ENCODE data around the gene MRPL58. TPM values are rescaled to one million over a fixed set of nuclear protein-coding genes. Genes with fewer than 3 reads are reported as not detected.
A peak's percentile ranks its signal among the peaks of the same experiment; 100 is the strongest.
"Not testable (repeated sequence)": the region's sequence is repeated elsewhere in the genome, so short reads cannot be mapped to it uniquely, and the experiment has no call there.

MRPL58 gene
- total RNA-seq, 1 donor from 2014 or later, result 12.6 TPM

DNA sequence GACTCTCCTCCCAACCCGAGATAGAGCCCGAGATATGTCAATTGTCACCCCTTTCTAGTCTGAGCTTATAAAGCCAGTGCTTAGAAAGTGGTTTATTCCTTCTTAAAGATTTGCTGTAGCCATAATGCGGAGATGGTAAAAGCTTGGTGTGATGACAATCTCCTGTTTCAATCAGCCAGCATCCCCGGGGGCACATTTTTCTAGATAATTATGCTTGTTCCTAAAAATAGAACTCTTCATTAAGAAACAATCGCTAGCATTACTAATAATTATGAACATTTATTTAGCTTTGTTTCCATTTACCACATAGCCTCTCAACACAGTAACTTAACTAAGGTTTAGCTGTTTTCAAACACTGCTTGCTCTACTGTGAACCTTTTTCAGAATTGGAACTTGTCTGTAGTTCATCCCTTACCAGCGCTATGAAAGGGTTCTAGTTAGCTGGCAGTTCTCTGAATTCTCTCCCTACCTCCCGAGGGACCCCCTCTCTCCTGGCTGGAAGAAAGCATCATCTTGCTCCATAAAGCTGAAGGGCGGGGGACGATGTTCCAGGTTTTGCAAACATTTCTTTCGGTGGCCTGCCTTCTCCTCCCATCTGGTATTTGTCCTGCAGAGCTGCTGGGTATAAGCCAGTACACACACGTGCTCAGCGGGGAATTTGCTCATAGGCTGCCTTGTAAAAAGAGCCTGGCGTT, 922 bp upstream of the MRPL58 start:
- FAIRE-seq, result no peak

DNA sequence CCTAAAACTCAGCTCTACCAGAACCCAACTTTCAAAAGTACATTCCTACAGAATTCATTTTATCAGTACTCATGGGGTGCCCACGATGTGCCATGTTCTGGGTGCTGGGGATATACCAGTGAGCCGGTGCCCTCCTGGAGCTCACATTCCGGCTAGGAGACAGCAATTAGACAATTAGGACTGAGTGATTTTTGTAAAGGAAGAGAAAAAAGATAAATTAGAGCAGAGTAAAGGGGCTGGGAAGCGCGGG, 449 bp upstream of the MRPL58 start:
- no peak for FAIRE-seq

More for the DNA sequence above, 922 bp upstream of the MRPL58 start:
- DNase-seq (ENCODE audit: low spot score in 2 of 2), result peak in 1 of 2 donors; percentile 63

DNA sequence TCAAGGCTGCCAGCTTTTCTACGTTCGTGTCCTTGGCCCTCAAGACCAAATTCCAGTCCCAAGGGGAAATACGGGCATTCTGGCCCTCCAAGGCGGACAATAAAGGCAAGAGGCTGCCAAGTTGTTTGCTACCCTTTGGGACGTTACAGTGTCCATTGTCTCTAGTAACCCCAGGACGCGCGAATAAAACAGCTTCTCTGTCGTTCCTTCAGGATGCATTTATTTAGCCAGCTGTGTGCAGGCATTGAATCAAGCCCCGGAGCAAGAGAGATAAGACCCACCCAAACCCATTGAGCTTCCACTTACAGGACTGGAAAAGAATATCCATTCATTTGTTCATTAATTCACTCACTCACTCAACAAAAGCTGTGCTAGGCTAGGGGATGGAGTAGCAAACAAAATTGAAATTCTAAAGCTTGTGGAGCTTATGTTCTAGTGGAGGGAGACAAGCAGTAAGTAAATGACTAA, 656 bp downstream of the MRPL58 start:
- FAIRE-seq (no peak), DNase-seq (ENCODE audit: low spot score in 2 of 2) (no peak)

More for the DNA sequence above, 449 bp upstream of the MRPL58 start:
- DNase-seq (ENCODE audit: low spot score in 2 of 2), result no peak

DNA sequence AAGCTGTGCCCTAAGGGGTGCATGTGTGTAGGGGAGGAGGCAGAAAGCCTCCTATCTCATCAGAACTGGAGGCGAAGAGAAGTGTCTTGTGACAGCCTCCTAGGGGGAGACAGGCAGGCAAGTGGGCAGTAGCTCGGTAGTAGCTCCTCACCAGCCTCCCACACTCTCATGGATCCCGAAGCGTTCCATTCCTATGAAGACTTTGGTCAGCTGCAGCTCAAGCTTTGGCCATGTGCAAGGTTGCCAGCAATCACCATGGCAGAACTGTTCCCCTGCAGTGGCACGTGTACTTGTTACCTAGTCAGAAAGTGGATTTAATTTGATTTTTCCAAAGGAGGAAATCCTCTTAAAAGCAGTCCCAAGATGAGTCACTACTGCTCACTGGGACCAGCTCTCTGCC, 6.7 kb downstream of the MRPL58 start:
- FAIRE-seq (no peak), DNase-seq (ENCODE audit: low spot score in 2 of 2) (no peak)

DNA sequence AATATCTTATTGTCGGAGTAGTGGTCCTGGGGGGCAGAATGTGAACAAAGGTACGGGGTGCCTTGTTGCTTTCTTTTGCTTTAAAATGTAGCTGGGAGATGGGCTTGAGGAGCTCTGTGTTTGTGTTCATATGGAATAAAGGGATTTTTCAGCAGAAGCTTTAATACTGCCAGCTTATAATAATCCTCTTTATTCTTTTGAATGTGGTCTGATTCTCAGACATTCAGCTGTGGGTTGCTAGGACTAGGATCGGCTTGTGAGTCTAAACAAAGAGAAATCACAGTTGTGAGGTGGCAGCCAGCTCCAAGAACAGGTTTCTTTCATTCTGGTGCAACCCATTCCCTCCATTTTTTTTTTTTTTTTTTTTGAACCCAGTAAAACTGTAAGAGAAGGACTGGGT, 7.2 kb downstream of the MRPL58 start:
- DNase-seq (ENCODE audit: low spot score in 2 of 2) (no peak), FAIRE-seq (no peak)

DNA sequence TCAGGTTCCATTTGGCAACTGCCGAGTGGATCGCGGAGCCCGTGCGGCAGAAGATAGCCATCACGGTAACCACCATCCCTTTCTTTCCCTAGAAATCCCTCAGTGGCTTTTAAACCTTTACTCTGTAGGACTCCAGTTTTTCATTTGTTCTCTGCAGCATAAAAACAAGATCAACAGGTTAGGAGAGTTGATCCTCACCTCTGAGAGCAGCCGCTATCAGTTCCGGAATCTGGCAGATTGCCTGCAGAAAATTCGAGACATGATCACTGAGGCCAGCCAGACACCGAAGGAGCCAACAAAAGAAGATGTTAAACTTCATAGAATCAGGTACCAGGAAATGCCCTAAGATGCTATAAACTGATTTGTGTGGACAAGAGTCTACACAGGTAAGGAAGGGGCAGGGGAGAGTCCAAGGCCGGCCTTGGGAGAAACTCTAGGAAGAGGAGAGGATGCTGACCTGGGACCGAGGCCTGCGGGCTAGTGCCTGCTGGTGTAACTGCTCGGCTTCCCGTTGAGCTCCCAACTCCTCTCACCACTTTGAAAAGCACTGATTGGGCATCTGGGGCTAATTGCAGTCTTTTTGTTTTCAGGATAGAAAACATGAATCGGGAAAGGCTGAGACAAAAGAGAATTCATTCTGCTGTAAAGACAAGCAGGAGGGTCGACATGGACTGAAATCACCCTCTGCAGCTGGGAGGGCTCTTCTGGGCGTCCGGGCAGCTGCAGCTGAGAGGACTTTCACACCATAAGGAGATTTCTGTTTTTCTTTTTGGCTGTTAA, 8.1 kb downstream of the MRPL58 start:
- no peak for DNase-seq (ENCODE audit: low spot score in 2 of 2)
- no peak for FAIRE-seq

DNA sequence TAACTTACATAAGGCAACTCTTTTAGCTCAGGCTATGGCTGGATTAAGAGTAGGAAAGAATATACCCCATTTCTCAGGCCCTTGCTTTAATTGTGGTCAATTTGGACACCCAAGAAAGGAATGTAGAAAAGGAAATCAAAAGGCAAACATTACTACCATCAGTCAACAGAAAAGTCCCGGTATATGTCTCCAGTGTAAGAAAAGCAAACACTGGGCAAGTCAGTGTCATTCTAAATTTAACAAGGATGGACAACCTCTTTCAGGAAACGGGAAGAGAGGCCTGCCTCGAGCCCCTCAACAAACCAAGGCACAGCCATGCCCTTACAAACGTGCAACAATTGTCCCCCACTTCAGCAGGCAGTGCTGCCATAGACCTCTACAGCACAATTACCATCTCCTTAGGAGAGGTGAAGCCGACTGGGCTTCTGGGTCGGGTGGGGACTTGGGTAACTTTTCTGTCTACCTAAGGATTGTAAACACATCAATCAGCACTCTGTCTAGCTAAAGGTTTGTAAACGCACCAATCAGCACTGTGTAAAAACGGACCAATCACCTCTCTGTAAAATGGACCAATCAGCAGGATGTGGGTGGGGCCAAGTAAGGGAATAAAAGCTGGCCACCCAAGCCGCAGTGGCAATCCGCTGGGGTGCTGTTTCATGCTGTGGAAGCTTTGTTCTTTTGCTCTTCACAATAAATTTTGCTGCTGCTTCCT, 12.4 kb downstream of the MRPL58 start:
- DNase-seq (ENCODE audit: low spot score in 2 of 2), result no peak
- no peak for FAIRE-seq

DNA sequence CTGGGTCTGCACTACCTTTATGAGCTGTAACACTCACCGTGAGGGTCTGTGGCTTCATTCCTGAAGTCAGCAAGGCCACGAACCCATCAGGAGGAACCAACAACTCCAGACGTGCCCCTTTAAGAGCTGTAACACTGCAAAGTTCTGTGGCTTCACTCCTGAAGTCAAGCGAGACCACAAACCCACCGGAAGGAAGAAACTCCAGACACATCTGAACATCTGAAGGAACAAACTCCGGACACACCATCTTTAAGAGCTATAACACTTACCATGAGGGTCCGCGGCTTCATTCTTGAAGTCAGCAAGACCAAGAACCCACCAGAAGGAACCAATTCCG, 12.9 kb downstream of the MRPL58 start:
- not testable (repeated sequence) for DNase-seq (ENCODE audit: low spot score in 2 of 2); FAIRE-seq

DNA sequence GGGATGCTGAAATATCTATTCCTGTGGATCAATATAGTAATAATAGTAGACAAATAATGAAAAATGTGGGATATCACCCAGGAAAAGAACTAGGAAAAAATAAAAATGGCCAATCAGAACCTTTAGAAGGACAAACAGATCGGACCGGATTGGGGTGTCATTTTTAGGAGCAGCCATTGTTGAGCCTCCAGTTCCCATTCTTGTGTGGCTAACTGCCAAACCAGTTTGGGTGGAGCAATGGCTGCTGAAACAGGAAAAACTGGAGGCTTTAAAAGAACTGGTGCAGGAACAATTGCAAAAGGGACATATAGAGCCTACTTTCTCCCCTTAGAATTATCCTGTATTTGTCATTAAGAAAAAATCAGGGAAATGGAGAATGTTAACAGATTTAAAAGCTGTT, 14.2 kb downstream of the MRPL58 start:
- not testable (repeated sequence) for DNase-seq (ENCODE audit: low spot score in 2 of 2); FAIRE-seq

DNA sequence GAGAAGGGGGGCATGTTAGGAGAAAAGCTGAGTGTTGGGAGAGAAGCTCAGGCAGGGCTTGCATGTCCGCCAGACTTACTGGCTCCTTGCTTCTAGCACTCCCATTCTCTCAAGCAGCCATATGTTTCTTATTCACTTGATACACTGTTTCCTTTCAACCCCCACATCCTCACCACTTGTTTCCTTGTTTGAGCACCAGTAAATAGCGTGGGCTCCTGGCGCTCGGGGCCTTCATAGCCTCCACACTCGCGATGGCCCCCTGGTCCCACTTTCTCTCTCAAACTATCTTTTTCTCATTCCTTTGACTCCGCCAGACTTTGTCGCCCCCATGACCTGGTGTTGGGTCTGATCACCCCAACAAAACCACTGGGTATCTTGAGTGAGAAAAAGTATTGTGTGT, 17.7 kb downstream of the MRPL58 start:
- FAIRE-seq (no peak), DNase-seq (ENCODE audit: low spot score in 2 of 2) (no peak)

DNA sequence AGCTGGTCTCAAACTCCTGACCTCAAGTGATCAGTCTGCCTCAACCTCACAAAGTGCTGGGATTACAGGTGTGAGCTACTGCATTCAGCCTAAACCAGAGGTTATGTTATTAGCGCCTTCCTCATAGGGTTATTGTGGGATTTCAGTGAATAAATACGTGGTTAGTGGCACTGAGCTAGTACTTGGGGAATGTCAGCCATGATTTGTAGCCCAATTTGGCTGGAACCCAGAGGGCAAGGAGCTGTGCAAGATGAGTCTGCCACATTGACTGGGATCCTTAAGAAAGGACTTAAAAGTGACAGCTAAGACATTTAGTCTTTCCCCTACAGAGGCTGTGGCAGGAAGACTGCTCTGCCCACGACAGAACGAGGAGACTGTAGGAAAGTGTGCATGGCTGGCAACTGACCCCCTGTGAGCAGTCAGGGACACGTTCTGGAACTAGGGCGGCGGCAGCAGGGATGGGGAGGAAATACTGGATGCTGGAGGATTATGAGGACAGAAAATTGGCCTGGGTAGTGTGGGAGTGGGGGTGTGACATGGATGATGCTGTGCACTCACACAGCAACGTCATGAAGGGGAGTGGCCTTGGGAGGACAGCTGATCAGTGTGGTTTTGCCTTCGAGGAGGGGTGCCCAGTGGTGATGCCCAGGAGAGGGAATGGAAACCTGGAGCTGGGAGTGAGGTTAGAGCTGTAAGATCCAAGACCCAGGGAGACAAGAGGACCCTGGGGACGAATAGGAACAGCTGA, 19.7 kb downstream of the MRPL58 start:
- DNase-seq (ENCODE audit: low spot score in 2 of 2), result peak; percentile 69 to 91
- FAIRE-seq, result no peak

DNA sequence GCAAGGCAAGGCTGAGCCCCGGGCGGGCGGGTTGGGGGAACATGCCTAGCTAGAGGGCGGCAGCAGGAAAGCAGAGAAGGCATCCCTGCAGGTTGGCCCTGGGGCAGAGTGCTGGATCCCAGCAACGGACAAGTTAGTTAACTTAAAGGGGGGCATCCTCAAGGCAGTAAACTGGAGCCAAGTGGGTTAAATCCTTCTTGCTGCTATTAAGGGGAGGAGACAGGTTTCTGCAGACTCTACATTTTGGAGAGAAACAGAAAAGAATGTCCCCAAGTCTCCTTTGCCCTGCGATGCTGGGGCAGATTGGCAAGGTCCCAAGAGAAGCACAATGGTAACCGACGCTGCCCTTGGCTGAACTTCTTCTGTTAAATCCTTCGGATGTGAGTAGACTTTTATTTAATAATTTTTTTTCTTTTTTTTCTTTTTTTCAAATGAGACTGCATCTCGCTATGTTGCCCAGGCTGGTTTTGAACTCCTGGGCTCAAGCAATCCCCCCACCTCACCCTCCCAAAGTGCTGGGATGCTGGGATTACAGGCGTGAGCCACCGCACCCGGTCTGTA, 20.3 kb downstream of the MRPL58 start:
- no peak for DNase-seq (ENCODE audit: low spot score in 2 of 2)
- no peak for FAIRE-seq

DNA sequence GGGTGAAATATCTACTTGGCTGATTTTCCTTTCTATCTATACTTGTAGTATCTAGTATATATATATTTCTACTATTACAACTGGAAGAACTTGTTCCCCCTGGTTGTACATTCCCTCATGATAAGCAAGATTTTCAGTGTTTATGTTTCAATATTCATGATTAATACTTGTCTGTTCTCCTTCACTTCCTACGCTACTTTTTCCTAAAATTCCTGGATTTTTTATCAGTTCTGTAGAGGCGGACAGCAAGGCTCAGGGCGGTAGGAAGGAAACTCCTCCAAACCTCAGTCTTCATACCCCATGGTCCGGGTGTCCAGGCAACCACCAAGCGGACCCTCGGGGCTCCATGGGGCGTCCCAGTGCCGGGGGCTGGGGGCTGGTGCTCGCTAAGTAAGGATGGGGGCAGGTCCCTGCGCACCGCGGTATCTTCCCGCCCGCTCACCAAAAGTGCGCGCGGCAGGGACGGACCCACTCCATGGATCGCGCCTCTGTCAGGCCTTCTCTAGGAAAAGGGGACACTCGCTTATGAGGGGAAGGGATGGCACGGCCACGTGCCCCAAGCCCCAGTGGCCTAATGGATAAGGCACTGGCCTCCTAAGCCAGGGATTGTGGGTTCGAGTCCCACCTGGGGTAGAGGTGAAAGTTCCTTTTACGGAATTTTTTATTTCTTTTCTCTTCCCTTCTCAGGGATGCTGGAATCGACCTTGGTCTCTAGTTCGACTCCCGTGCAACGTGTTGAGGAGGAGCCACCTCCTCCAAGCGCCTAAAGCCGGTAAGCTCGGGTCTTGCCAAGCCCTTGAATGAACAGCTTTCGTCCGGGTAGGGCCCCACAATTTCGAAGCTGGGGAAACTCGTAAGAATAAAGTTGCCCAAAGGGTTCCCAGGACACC, 21.1 kb downstream of the MRPL58 start:
- FAIRE-seq, result no peak
- DNase-seq (ENCODE audit: low spot score in 2 of 2), result peak; percentile 66 to 78

DNA sequence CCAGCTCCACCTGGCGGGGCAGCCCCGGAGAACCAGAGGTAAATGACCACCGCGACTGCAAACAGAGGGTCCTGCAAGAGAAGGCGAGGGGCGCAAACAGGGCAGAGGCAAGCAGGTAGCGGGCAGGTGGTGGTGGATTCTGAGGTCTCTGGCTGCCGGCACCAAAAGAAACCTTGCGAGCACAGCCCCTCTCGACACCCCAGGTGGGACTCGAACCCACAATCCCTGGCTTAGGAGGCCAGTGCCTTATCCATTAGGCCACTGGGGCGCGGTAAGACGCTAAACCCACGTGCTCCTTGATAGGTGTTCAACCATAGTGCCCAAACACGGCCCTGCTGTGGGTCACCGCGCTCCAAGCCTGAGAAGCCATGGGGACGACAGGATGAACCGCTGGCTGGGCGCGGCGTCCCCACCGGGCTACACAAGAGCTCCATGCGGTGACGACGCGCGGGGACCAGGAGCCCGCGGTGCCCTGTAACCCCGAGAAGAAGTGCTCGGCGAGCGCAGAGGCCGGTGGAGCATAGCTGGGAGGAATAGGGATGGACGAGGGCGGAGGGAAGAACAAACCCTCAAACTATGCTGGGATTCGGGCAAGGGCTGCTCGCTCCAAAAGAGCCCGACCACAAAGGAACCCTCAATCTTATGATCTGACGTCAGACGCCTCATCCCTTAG, 21.9 kb downstream of the MRPL58 start:
- FAIRE-seq, result no peak

DNA sequence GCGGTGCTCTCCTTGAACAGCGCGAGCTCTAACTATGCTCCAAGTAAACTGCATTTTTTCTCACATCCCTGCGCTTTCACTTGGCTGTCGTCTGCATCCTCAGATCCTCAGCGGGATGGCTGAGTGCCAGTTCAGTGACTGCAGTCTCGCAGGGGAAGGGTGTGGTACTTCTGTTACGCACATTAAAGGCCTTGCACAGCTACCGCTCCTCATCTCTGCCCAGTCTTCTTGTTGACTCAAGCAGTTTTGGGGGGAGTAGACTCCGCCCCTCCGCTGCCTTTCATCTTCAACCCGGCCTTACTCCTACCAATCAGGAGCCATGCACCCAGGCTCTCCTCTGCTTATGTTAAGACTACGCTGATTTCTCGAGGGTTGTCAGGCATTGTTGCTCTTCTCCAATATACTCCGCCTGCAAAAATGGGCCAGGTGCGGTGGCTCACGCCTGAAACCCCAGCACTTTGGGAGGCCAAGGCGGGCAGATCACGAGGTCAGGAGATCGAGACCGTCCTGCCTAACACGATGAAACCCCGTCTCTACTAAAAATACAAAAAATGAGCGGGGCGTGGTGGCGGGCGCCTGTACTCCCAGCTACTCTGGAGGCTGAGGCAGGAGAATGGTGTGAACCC, 24.3 kb downstream of the MRPL58 start:
- FAIRE-seq (no peak), DNase-seq (ENCODE audit: low spot score in 2 of 2) (no peak)

More for the DNA sequence above, 21.9 kb downstream of the MRPL58 start:
- DNase-seq (ENCODE audit: low spot score in 2 of 2), result peak in 1 of 2 donors; percentile 58

DNA sequence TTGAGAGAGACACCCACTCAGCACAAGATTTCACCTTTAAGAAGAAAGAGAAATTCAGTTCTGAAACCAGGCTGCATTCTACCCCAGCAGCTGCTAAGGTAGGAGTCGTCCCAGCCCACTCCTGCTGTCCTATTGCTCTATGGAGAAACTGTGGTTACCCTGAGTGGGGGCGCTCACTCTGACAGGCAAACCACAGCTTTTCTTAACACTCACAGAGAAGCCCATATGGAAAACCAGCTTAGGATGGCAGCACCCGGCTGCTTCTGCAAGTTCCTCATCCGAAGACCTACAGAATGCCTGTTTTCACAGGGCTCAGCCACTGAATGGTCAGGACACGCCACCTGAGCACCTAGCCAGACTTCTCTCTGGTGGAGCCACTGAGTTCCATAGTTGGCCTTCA, 26.8 kb downstream of the MRPL58 start:
- FAIRE-seq (no peak), DNase-seq (ENCODE audit: low spot score in 2 of 2) (no peak)

DNA sequence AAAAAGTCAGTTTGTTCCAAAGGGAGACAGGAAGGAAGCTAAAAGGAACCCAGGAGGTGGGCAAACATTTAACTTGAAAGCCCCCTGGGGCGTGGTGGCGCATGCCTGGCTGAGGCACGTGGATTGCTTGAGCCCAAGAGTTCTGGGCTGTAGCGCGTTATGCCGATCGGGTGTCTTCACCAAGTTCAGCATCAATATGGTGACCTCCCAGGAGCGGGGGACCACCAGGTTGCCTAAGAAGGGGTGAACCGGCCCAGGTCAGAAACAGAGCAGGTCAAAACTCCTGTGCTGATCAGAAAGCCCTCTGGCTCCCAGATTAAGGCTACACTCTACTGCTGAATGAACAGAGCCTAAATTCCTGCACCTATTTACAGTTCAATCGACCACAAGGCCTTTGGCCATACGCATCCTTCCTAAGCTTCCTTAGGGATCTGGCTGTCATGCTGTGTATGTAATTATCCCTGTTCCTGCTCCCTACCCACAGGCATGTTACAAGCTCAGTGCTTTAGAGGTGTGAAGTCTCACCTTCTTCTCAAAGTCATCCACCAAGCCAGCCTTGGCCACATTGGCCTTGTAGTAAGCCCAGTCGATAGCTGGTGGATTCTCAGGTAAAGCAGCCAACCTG, 29.3 kb downstream of the MRPL58 start:
- FAIRE-seq, result no peak

DNA sequence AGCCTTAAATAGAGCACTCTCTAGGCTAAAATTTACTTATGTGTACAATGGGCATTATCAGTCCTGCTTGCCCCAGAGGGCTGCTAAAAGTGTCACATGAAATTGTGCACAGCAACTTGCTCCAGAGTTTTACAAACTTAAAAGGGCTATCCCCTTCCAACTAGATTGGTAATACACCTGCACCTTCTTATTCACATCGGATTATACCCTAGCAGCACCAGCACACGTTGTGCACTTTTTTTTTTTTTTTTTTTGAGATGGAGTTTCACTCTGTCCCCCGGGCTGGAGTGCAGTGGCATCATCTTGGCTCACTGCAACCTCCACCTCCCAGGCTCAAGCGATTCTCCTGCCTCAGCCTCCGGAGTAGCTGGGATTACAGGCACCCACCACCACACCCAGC, 31.3 kb downstream of the MRPL58 start:
- FAIRE-seq; DNase-seq (ENCODE audit: low spot score in 2 of 2): not testable (repeated sequence)

More for the DNA sequence above, 29.3 kb downstream of the MRPL58 start:
- no peak for DNase-seq (ENCODE audit: low spot score in 2 of 2)
